LNCAP (cell line): ENCODE results near the gene FCN2.

ENCODE experiments used
- TF ChIP-seq, protein P1 (sequence below): fragments of 450-650 bp; IDR thresholded peaks from 2 replicates; pipeline ENCODE4 v1.5.1; 2017; ENCODE audit warnings: mild to moderate bottlenecking

The FCN2 gene

DNA sequence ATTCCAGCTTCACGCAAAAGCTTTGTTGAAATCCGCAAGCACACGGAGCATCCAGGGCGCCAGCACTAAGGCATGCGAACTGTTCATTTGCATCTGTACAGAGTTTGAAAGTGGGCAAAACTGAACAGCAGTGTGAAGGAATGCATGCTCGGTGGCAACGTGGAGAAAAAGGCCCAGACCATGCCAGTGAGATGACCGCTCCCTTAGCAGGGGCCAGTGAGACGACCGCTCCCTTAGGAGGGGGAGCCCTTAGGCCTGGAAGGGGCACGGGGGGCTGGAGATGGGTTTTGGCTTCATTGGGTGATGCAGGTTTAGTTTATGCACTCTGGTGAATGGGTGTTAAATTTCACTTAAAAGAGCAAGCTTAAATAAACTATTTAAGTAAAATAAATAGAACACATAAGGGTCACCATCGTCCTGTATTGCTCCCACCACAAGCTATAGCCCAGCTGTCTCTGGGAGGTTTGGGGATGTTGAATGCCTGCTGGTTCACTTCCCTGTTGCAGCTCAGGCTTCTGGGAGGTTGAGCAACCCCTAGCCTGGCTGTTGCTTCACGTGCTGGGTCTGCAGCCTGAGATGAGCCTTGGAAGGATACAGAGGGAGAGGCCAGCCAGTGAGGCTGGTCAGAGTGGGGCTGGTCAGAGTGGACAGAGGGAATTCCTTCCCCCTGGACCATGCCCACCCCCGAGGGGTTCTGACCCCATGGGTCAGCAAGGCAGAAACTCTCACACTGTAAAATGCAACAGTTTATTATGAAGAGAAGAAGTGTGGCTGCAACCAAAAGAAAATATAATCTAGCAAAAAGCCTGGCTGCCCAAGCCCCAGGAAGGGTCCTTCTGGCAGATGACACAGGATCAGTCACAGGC, 41.7 kb downstream of the FCN2 start:
- TF ChIP-seq, protein P1, sequence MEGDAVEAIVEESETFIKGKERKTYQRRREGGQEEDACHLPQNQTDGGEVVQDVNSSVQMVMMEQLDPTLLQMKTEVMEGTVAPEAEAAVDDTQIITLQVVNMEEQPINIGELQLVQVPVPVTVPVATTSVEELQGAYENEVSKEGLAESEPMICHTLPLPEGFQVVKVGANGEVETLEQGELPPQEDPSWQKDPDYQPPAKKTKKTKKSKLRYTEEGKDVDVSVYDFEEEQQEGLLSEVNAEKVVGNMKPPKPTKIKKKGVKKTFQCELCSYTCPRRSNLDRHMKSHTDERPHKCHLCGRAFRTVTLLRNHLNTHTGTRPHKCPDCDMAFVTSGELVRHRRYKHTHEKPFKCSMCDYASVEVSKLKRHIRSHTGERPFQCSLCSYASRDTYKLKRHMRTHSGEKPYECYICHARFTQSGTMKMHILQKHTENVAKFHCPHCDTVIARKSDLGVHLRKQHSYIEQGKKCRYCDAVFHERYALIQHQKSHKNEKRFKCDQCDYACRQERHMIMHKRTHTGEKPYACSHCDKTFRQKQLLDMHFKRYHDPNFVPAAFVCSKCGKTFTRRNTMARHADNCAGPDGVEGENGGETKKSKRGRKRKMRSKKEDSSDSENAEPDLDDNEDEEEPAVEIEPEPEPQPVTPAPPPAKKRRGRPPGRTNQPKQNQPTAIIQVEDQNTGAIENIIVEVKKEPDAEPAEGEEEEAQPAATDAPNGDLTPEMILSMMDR: no peak

DNA sequence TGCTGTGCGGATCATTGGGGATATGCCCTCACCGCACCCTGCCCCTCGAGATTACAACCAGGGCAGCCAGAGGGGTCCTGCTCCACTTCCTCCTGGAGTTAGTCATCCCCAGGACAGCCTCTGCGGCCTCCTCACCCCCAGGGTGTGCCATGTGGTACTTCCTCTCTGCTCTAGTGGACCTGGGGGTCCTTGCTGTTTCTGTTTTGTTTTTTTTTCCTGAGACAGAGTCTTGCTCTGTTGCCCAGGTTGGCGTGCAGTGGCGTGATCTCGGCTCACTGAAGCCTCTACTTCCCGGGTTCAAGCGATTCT, 42.3 kb downstream of the FCN2 start:
- TF ChIP-seq, protein P1: no peak

DNA sequence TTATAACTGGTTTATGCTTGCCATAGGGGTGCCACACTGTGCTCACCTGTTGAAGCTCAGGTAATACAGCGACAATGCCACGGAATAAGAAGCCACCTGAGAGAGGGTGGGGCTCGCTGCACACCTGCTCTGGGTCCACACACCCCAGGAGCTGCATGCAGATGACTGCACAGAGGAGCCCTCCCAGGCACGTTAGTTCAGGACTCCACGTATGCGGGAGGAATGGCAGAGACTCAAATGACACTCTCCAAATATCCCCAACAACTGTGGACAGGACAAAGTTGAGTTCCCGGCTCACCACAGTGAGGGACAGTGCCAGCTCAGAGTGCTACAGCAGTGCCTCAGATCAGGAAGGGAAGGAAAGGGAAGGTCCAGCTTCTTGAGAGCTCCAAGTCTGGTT, 42.9 kb downstream of the FCN2 start:
- TF ChIP-seq, protein P1: no peak

DNA sequence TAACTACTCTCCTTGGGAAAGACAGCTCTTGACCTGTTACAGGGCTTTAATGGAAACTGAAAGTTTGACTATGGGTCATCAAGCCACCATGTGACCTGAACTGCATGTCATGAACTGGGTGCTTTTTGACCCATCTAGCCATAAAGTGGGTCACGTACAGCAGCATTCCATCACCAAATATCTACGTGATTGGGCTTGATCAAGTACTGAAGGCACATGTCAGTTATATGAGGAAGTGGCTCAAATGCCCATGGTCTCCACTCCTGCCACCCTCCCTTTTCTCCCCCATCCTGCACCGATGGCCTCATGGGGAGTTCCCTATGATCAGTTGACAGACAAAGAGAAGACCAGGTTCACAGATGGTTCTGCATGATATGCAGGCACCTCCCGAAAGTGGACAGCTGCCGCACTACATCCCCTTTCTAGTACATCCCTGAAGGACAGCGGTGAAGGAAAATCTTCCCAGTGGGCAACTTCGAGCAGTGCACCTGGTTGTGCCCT, 44.5 kb downstream of the FCN2 start:
- TF ChIP-seq, protein P1: no peak

DNA sequence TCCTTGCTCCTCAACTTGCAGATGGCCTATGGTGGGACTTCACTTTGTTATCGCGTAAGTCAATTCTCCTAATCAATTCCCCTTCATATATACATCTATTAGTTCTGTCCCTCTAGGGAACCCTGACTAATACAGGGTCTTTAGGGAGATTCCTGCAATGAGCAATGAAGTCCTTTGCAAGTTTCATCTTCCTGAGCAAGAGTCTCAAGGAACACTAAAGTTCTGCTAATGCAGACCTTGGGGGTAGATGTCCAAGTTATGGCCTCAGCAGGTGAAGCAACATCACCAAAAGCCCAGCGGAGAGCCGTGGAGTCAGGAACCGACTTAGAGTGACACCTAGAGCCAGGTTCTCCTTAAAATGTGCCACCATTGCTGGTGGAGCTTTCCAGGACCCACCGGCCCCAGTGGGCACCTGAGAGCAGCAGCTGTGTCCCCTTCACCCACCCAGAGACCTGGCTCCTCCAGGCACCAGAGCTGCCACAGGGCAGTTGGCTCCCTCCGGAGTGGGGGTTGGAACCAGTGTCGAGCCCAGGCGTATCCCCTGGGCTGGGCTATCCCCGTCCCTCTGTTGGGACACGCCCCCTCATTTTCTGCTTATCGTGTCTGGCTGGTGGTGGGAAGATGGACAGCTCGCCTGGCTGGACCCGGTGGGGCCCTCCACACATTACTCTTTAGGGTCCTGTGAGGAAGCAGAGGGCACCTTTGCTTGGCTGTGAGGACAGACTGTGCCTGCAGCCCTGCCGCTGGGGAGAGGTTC, 48.0 kb downstream of the FCN2 start:
- TF ChIP-seq, protein P1: no peak

DNA sequence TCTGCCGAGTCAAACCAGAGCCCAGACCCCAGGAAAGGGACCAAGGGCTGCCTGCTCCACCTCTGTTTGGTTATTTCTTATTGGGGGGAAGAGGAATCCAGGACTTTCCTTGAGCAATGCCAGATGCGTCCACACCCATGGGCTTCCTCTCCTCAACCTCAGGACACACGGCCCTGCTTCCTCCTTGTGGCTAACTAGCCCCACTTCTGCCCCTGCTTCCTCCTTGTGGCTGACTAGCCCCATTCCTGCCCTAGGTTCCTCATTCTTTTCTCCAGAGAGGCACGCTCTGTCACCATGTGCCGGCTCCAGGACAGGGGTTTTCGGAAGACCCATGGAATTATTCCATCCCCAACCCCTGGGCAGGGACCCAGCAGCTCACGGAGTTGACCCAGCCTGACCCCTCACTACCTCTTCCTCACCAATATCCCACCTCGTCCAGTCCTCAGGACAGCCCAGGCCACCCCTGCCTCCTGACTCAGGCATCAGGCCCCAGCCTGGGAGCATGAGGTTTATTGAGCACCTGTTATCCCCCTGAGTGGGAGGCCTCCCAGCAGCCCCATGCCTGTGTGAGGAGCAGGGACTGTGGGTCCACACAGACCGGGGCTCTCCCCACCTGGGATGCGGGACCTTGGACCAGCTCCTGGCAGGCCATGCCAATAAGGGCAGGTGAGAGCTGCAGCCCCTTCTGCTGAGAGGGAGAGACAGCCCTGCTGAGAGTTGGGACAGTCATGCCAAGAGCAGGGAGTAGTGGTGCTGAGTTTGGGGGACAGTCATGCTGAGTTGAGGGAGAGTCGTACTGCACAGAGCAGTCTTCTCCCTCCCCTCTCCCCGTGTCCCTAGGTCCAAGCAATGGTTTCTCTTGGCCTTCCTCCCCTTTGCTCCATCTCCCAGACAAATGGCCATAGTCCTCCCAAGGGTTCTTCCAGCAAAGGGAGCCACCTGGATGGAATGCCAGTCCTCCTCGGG, 48.9 kb downstream of the FCN2 start:
- TF ChIP-seq, protein P1: no peak

DNA sequence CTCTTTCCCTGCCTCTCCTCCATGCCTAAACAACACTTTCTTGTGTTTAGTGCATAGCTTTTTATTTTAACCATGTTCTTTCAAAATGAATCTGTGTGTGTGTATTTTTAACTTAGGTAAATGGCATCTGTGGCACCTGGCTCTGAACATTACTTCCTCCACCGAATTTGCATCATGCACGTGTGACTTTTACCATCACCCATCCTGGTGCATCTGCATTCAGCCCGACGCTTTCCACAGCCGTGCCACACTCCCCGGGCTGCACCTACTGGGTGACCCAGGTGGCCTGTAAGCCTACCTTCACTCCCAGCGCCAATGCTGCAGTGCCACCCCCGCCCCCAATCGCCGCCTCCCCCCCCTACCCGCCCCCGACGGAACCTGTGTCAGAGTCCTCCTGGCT, 49.8 kb downstream of the FCN2 start:
- TF ChIP-seq, protein P1: no peak
